Heart right ventricle (tissue), 16 donors: ENCODE measurements around the gene IRX4. TPM values are rescaled to one million over a fixed set of nuclear protein-coding genes. Genes with fewer than 3 reads are reported as not detected.

Source experiments
- ATAC-seq, 8 donors: fragments of 200-7000 bp; cut with Tn5 transposase; one replicate each; pipeline ENCODE4 v1.9.1; 2020; ENCODE audit warnings: mild to moderate bottlenecking in 8 of 8, moderate library complexity in 8 of 8, moderate number of reproducible peaks in 1 of 8
- DNase-seq, 2 donors: peaks; one replicate each; pipeline ENCODE4 v3.0.0-alpha.2; 2020
- H3K27ac ChIP-seq, 10 donors: fragments of 200-600 bp; sonication (generic) in 2 of 10; one replicate each; pipeline versions ENCODE4 v1.5.0 to v1.8.0; 2020 to 2022; ENCODE audit warnings: mild to moderate bottlenecking in 3 of 10
- H3K27me3 ChIP-seq, 7 donors: fragments of 200-600 bp; one replicate each; pipeline ENCODE4 v1.8.0; 2021 to 2022; ENCODE audit warnings: mild to moderate bottlenecking in 2 of 7
- H3K36me3 ChIP-seq, 9 donors: fragments of 200-600 bp; sonication (generic) in 1 of 9; one replicate each; pipeline versions ENCODE4 v1.5.0 to v1.8.0; 2020 to 2022; ENCODE audit warnings: mild to moderate bottlenecking in 2 of 9
- H3K4me1 ChIP-seq, 9 donors: fragments of 200-600 bp; sonication (generic) in 1 of 9; one replicate each; pipeline versions ENCODE4 v1.5.0 to v1.8.0; 2020 to 2022; ENCODE audit warnings: mild to moderate bottlenecking in 4 of 9
- H3K4me3 ChIP-seq, 10 donors: fragments of 200-600 bp; sonication (generic) in 2 of 10; one replicate each; pipeline versions ENCODE4 v1.5.0 to v1.8.0; 2020 to 2022; ENCODE audit warnings: mild to moderate bottlenecking in 7 of 10, moderate library complexity in 2 of 10
- H3K9me3 ChIP-seq, 11 donors: fragments of 200-600 bp in 10 of 11; sonication (generic) in 2 of 11; one replicate each; pipeline versions ENCODE4 v1.5.0 to v1.8.0; 2013 to 2022; ENCODE audit warnings: mild to moderate bottlenecking in 2 of 11, control low read depth in 1 of 11, moderate library complexity in 1 of 11
- WGBS, 2 donors: extraction: QIAGEN DNeasy Blood & Tissue Kit; methylation state at CpG; one replicate each; pipeline ENCODE4 v1.1.7; 2013; ENCODE audit warnings: inconsistent platforms in 1 of 2; 5-methylcytosine and 5-hydroxymethylcytosine counted together
- intact Hi-C, 10 donors: fragments of 100-400 bp; cut with DNase I; formaldehyde crosslinking; loops; one replicate each; pipeline versions ENCODE4 v1.11.1 to v1.14.2; 2022
- polyA plus RNA-seq, 2 donors: library from polyadenylated mRNA; stranded (reverse); fragments of 200-250 nt; gene quantifications; one replicate each; pipeline ENCODE4 v1.2.3, GENCODE V29; 2013
- total RNA-seq, 10 donors: library from RNA; stranded (reverse); fragmentation: NEBNext Ultra II Directional in 3 of 10; extraction: Animal tissue kit (Norgen Biotek cat#: 25700) in 3 of 10; gene quantifications; one replicate each; pipeline versions ENCODE4 v1.2.1 to v1.2.4, GENCODE V29; 2021 to 2023
- TF ChIP-seq, protein P1 (sequence below), 9 donors: fragments of 200-600 bp; sonication (generic) in 2 of 9; IDR thresholded peaks; one replicate each; pipeline versions ENCODE4 v1.5.0 to v1.8.0; 2021 to 2022; ENCODE audit warnings: antibody characterized with exemption in 9 of 9, mild to moderate bottlenecking in 5 of 9, moderate library complexity in 1 of 9
- donor health status: Arrhythmogenic right ventricular cardiomyopathy.
- donor health status: ischemic (EF 13 %, LVEDD 7.1; RV severe dilation, severe dysfunction).
- donor health status: healthy with polysubstance abuse.
- donor health status: DM: no; HTN: yes; CAD: no.
- donor health status: DM: no; HTN: no; CAD: no.
- donor health status: ischemic (EF 25% LVEDD 6.9; RV normal size, moderate dysfunction).
- donor health status: ischemic (EF 25% LVEDD 5.7; RV mildly dilated, moderate dysfunction).
- donor health status: healthy.
- donor health status: DM: yes; HTN: yes; CAD: no.
- donor health status: Ischemic cardiomyopathy.
- donor health status: ischemic (EF 35%, LVEDD 5.7; RV mildly dilated, moderate dysfunction).
- donor health status: nonischemic (EF 11% LVEDD 7.7; RV severe dilation, severe dysfunction).
- donor health status: DM: yes; HTN: yes; CAD: no.
- donor health status: PGD.
- donor health status: ischemic (EF 29% LVEDD 5.4; RV normal size, mild dysfunction).
- donor health status: nonischemic (EF 23%, LVEDD 6.1; RV moderate dilation, normal function).

Gene IRX4
- total and polyA plus RNA-seq, 12 donors: 6.1 to 19.1 (median 11.2) TPM

GRCh38 chr5:1834022-1834551, 48.6 kb downstream of the IRX4 start:
- Histone ChIP-seq H3K27me3 (peaks cover 0 to 22% (median 0%) of the 10 kb centered on the region in 7 donors), H3K27ac (no peak overlapping the region), H3K9me3 (no peaks in the 10 kb centered on the region), H3K36me3 (peaks cover 0 to 13% (median 0%) of the 10 kb centered on the region in 9 donors), H3K4me3 (no peak overlapping the region), H3K4me1 (peaks cover 0 to 7% (median 0%) of the 10 kb centered on the region in 9 donors)
- WGBS, 2 donors: 66 to 72% methylated on average over 22 of the region's 22 CpGs
- intact Hi-C loops: no loop called here
- DNase-seq (no peak), ATAC-seq (no peak)
- TF ChIP-seq, protein P1, sequence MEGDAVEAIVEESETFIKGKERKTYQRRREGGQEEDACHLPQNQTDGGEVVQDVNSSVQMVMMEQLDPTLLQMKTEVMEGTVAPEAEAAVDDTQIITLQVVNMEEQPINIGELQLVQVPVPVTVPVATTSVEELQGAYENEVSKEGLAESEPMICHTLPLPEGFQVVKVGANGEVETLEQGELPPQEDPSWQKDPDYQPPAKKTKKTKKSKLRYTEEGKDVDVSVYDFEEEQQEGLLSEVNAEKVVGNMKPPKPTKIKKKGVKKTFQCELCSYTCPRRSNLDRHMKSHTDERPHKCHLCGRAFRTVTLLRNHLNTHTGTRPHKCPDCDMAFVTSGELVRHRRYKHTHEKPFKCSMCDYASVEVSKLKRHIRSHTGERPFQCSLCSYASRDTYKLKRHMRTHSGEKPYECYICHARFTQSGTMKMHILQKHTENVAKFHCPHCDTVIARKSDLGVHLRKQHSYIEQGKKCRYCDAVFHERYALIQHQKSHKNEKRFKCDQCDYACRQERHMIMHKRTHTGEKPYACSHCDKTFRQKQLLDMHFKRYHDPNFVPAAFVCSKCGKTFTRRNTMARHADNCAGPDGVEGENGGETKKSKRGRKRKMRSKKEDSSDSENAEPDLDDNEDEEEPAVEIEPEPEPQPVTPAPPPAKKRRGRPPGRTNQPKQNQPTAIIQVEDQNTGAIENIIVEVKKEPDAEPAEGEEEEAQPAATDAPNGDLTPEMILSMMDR (IDR thresholded peaks at IDR 0.05): no peak

DNA sequence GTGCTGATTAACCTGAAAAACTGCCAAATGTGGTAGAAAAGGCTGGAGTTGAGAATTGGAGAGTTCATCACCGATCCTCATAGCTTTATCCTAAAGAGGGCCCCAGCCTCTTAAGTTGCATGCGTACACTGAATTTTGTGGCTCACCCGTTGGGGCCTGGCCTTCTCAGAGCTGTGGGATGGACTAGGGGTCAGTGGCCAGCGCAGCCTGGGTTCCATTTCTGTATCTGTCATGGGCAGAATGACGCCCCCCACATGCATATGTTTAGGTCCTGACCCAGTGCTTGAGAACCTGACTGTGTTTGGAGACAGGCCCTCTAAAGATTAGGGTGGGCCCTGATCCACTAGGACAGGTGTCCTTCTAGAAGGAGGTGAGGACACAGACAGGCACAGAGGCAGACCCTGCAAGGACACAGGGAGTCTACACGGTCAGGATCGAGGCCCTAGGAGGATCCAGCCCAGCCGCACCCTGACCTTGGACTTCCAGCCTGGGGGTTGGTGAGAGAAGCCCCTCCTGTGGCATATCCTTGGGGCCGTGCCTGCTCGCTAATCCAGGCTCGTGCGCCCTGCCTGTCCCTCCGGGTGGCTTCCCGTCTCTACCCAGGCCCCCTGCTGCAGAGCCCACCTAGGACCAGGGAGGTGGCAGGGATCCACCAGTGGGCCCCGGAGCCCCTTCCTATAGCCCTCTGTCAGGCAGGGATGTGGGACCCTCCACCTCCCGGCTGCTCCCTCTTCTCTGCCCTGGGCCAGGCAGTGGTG, 49.3 kb downstream of the IRX4 start:
- H3K4me3 ChIP-seq: no peak overlapping the region
- H3K9me3 ChIP-seq: no peaks in the 10 kb centered on the region
- ATAC-seq: peak in 1 of 8 donors; percentile 11
- intact Hi-C loops: no loop called here
- no peak overlapping the region for H3K27ac ChIP-seq
- peaks cover 0 to 20% (median 0%) of the 10 kb centered on the region in 7 donors for H3K27me3 ChIP-seq
- 85 to 87% methylated on average over 16 of the region's 16 CpGs for WGBS, 2 donors
- peaks cover 0 to 15% (median 0%) of the 10 kb centered on the region in 9 donors for H3K36me3 ChIP-seq
- TF ChIP-seq, protein P1 (IDR thresholded peaks at IDR 0.05): no peak
- peaks cover 0 to 7% (median 0%) of the 10 kb centered on the region in 9 donors for H3K4me1 ChIP-seq
- DNase-seq: no peak

GRCh38 chr5:1832511-1833250, 50.0 kb downstream of the IRX4 start:
- ATAC-seq: peak in 4 of 8 donors; percentile 19 to 82 (median 32)
- H3K27ac ChIP-seq: no peak overlapping the region

More at GRCh38 chr5:1832511-1833250, 50.0 kb downstream of the IRX4 start:
- TF ChIP-seq, protein P1 (IDR thresholded peaks at IDR 0.05): no peak
- peaks cover 0 to 15% (median 0%) of the 10 kb centered on the region in 9 donors for H3K36me3 ChIP-seq
- peaks cover 0 to 7% (median 0%) of the 10 kb centered on the region in 9 donors for H3K4me1 ChIP-seq
- no peaks in the 10 kb centered on the region for H3K9me3 ChIP-seq
- intact Hi-C loops: no loop called here
- 80 to 84% methylated on average over 28 of the region's 28 CpGs for WGBS, 2 donors
- no peak overlapping the region for H3K4me3 ChIP-seq
- no peak for DNase-seq
- H3K27me3 ChIP-seq: peaks cover 0 to 16% (median 0%) of the 10 kb centered on the region in 7 donors
